H1 (cell line): Measurements from ENCODE around the gene SERPINA1.

Experiments
- EP300 ChIP-seq, 2 experiments: IDR thresholded peaks; 1 replicate in 1 of 2; 2 replicates in 1 of 2; pipeline ENCODE4 v1.6.1; 2011 to 2012; ENCODE audit warnings: low read depth in 2 of 2, low read length in 2 of 2, mild to moderate bottlenecking in 2 of 2, borderline replicate concordance in 1 of 2, inconsistent platforms in 1 of 2, moderate library complexity in 1 of 2
- EZH2 ChIP-seq: fragments of 200-600 bp; sonication (generic); IDR thresholded peaks from 2 replicates; pipeline ENCODE4 v1.7.1; 2012; ENCODE audit warnings: low read depth, mild to moderate bottlenecking, moderate library complexity, low read length, inconsistent platforms; ENCODE audit not compliant: severe bottlenecking
- PHF8 ChIP-seq: fragments of 200-600 bp; sonication (generic); conservative IDR thresholded peaks from 2 replicates; pipeline ENCODE4 v1.7.1; 2012; ENCODE audit warnings: low read depth, mild to moderate bottlenecking, inconsistent platforms, low read length, moderate library complexity
- TF ChIP-seq, protein P1 (sequence below), 3 experiments: IDR thresholded peaks; 1 replicate in 2 of 3; 2 replicates in 1 of 3; pipeline versions ENCODE4 v1.5.1 to v1.6.1; 2011; ENCODE audit warnings: low read length in 3 of 3, mild to moderate bottlenecking in 3 of 3, inconsistent platforms in 2 of 3, low read depth in 1 of 3, moderate library complexity in 1 of 3; ENCODE audit not compliant: insufficient read depth in 1 of 3; ENCODE audit errors: control extremely low read depth in 1 of 3

DNA sequence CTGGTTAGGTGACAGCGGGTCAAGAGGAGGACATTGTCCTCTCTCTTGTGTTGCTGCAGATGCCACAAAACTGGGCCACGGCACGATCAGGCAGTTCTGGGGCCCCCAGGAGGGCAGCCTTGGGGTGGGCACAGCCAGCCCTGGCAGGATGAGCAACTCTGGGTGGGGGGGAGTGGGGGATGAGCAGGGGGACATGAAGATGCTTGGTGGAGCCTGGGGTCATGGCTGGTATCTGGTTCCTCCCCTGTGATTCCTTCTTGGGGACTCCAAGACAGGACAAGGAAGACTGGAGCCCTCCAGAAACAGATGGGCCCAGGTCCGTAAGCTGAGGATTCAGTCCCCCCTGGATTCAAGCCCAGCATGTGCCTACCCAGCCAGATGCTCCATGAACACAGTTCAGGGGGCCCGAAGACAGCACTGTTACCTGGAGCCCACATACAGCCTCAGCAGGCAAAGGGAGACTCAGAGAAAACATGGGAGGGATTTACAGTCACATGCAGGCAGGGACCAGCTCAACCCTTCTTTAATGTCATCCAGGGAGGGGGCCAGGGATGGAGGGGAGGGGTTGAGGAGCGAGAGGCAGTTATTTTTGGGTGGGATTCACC, 10.4 kb downstream of the SERPINA1 start:
- TF ChIP-seq, protein P1, sequence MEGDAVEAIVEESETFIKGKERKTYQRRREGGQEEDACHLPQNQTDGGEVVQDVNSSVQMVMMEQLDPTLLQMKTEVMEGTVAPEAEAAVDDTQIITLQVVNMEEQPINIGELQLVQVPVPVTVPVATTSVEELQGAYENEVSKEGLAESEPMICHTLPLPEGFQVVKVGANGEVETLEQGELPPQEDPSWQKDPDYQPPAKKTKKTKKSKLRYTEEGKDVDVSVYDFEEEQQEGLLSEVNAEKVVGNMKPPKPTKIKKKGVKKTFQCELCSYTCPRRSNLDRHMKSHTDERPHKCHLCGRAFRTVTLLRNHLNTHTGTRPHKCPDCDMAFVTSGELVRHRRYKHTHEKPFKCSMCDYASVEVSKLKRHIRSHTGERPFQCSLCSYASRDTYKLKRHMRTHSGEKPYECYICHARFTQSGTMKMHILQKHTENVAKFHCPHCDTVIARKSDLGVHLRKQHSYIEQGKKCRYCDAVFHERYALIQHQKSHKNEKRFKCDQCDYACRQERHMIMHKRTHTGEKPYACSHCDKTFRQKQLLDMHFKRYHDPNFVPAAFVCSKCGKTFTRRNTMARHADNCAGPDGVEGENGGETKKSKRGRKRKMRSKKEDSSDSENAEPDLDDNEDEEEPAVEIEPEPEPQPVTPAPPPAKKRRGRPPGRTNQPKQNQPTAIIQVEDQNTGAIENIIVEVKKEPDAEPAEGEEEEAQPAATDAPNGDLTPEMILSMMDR (IDR thresholded peaks at IDR 0.05; ENCODE audit: control extremely low read depth in 1 of 3, insufficient read depth in 1 of 3, low read depth in 1 of 3, low read length in 3 of 3) = no peak
- TF ChIP-seq PHF8 (no peak), EP300 (IDR thresholded peaks at IDR 0.05; ENCODE audit: borderline replicate concordance in 1 of 2, low read depth in 2 of 2, low read length in 2 of 2) (no peak), EZH2 (no peak)
